ENCODE data around the gene VWA8. TPM values are rescaled to one million over a fixed set of nuclear protein-coding genes. Genes with fewer than 3 reads are reported as not detected.

VWA8 gene
- polyA plus RNA-seq, 1 of the 3 experiments (the other 2 are of a cell fraction) = 5.5 TPM

GRCh38 chr13:41988244-41988643 is 27.3 kb upstream of the VWA8 start:
- no peaks in the 10 kb centered on the region for H3K9me2 ChIP-seq
- H3K79me2 ChIP-seq (ENCODE audit: insufficient read depth) = no peaks in the 10 kb centered on the region
- no peak overlapping the region for H3K9ac ChIP-seq
- H3K4me2 ChIP-seq = no peak overlapping the region
- H3K27me3 ChIP-seq (ENCODE audit: insufficient read depth) = no peaks in the 10 kb centered on the region
- H3K9me3 ChIP-seq = no peaks in the 10 kb centered on the region
- CTCF ChIA-PET = interaction anchor here (0.7 kb wide), 1 partner anchor 31 kb away, joined by 3 read pairs; no protein-coding TSS in a partner anchor
- H3K27ac ChIP-seq (ENCODE audit: low read depth in 2 of 2, low read length in 1 of 2) = no peak overlapping the region
- H3K4me1 ChIP-seq (ENCODE audit: control insufficient read depth in 1 of 2, insufficient read depth in 2 of 2, low read depth in 1 of 2, low read length in 1 of 2) = peaks cover 6 to 10% of the 10 kb centered on the region in 2 experiments; a peak in 2 of 4 replicates
- TF ChIP-seq TCF12 (IDR thresholded peaks at IDR 0.05) (no peak), NFIC (IDR thresholded peaks at IDR 0.05; ENCODE audit: borderline replicate concordance) (no peak)
- no peak overlapping the region for H3K4me3 ChIP-seq (ENCODE audit: low read depth in 2 of 2, low read length in 1 of 2)
- H4K20me1 ChIP-seq (ENCODE audit: insufficient read depth) = no peaks in the 10 kb centered on the region
- DNase-seq = no peak
- no peak overlapping the region for H2AFZ ChIP-seq (ENCODE audit: low read depth)
- peaks cover 13% of the 10 kb centered on the region for H3F3A ChIP-seq (replicated peaks; ENCODE audit: insufficient read depth)
- H3K36me3 ChIP-seq (replicated peaks in 1 of 2; ENCODE audit: control insufficient read depth in 1 of 2, insufficient read depth in 2 of 2, low read length in 1 of 2) = no peaks in the 10 kb centered on the region
- POLR2A ChIA-PET = no interaction called here

- Histone ChIP-seq H3K9ac (no peak overlapping the region), H3K79me2 (ENCODE audit: insufficient read depth) (no peaks in the 10 kb centered on the region), H3K4me3 (ENCODE audit: low read depth in 2 of 2, low read length in 1 of 2) (no peak overlapping the region), H3K9me2 (no peaks in the 10 kb centered on the region), H3K9me3 (no peaks in the 10 kb centered on the region), H3K27ac (ENCODE audit: low read depth in 2 of 2, low read length in 1 of 2) (peak overlapping the region in 1 of 2 experiments; percentile 58; a peak in 2 of 4 replicates), H3K4me2 (peak overlapping the region; percentile 28; the same call in 1 of the 2 replicates), H3K4me1 (ENCODE audit: control insufficient read depth in 1 of 2, insufficient read depth in 2 of 2, low read depth in 1 of 2, low read length in 1 of 2) (peaks cover 6 to 10% of the 10 kb centered on the region in 2 experiments; a peak in 2 of 4 replicates), H4K20me1 (ENCODE audit: insufficient read depth) (no peaks in the 10 kb centered on the region), H3K27me3 (ENCODE audit: insufficient read depth) (no peaks in the 10 kb centered on the region), H3K36me3 (replicated peaks in 1 of 2; ENCODE audit: control insufficient read depth in 1 of 2, insufficient read depth in 2 of 2, low read length in 1 of 2) (no peaks in the 10 kb centered on the region), H2AFZ (ENCODE audit: low read depth) (no peak overlapping the region), H3F3A (replicated peaks; ENCODE audit: insufficient read depth) (peaks cover 13% of the 10 kb centered on the region)
- DNase-seq = peak; percentile 31
- POLR2A ChIA-PET = no interaction called here
- WGBS (ENCODE audit: low lambda C conversion rate) = 32% methylated on average over 2 of the region's 2 CpGs
- CTCF ChIA-PET = no interaction called here
- TF ChIP-seq NFIC (IDR thresholded peaks at IDR 0.05; ENCODE audit: borderline replicate concordance) (peak; percentile 99), SIN3A (IDR thresholded peaks at IDR 0.05; ENCODE audit: borderline replicate concordance, low read depth, low read length) (peak; percentile 69; the same call in 1 of the 2 replicates), SMC3 (IDR thresholded peaks at IDR 0.05; ENCODE audit: low read depth, low read length) (no peak), TEAD4 (IDR thresholded peaks at IDR 0.05; ENCODE audit: borderline replicate concordance, insufficient read depth) (peak; percentile 95), ELF1 (IDR thresholded peaks at IDR 0.05) (peak; percentile 45; the same call in 1 of the 2 replicates), FOXJ3 (CRISPR knock-in tag; IDR thresholded peaks at IDR 0.05) (no peak), TAF1 (IDR thresholded peaks at IDR 0.05; ENCODE audit: borderline replicate concordance, low read depth, low read length) (no peak), FOXM1 (IDR thresholded peaks at IDR 0.05; ENCODE audit: low read depth) (peak; percentile 91), ZBTB33 (IDR thresholded peaks at IDR 0.05; ENCODE audit: borderline replicate concordance, low read depth) (peak; percentile 90), POLR2AphosphoS5 (IDR thresholded peaks at IDR 0.05; ENCODE audit: low read depth, low read length) (peak; percentile 93), YY1 (IDR thresholded peaks at IDR 0.05; ENCODE audit: low read depth) (no peak), MXI1 (IDR thresholded peaks at IDR 0.05; ENCODE audit: low read depth, low read length) (0 out of 2 replicates have a peak, but pooled peaks have one; percentile 32), GABPA (IDR thresholded peaks at IDR 0.05; ENCODE audit: low read depth) (0 out of 2 replicates have a peak, but pooled peaks have one; percentile 13), FOSL2 (IDR thresholded peaks at IDR 0.05; ENCODE audit: borderline replicate concordance, low read depth) (peak; percentile 83), REST (IDR thresholded peaks at IDR 0.05; ENCODE audit: low read depth, low read length) (no peak), USF1 (IDR thresholded peaks at IDR 0.05; ENCODE audit: borderline replicate concordance, low read depth) (no peak), MEF2A (IDR thresholded peaks at IDR 0.05; ENCODE audit: borderline replicate concordance, low read depth) (peak; percentile 79), CTCF (IDR thresholded peaks at IDR 0.05) (no peak)
Observed at GRCh38 chr13:41985788-41986508, 25.0 kb upstream of the VWA8 start.
